ENCODE data around the gene DKC1.

The DKC1 gene

DNA sequence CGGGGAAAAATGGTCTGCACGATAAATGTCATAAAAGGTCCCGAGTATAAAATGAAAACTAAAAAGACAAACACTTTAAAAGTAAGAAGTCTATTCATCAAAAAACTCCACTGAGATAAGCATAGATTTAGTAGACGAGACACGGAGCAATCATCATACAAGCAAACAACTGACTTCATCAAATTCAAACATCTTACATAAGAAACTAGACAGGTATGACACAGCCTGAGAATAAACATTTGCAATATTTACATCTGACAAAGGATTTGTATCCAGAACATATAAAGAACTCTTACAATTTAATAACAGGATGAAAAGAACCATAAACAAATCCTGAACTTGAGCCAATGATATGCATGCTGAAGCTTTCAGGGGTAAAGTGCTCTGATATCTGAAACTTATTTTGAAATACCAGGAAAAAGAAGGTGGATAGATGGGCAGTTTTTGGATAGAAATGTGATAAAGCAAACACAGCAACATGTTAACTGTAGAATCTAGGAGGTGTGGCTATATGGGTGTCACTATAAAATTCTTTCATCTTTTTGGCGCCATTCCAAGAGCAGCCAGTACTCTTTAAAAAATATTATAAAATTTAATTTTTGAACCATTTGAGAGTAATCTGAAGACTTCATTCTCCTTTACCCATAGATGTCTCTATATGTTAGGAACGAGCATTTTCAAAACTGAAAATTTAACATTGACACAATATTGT, 30.6 kb downstream of the DKC1 start:
- no peak overlapping the region for H3K9ac ChIP-seq (ENCODE audit: low read length)
- H3K36me3 ChIP-seq (replicated peaks; ENCODE audit: low read depth, low read length): no peaks in the 10 kb centered on the region
- no peak overlapping the region for H3K4me2 ChIP-seq (ENCODE audit: low read length)
- no peaks in the 10 kb centered on the region for H3K27me3 ChIP-seq (ENCODE audit: low read depth, low read length)
- H4K20me1 ChIP-seq (ENCODE audit: insufficient read depth, low read length): no peaks in the 10 kb centered on the region
- peaks cover 13% of the 10 kb centered on the region for H3K4me1 ChIP-seq (ENCODE audit: low read length)
- no peak overlapping the region for H2AFZ ChIP-seq (ENCODE audit: low read depth, low read length)
- no peaks in the 10 kb centered on the region for H3K9me3 ChIP-seq (ENCODE audit: insufficient read depth, low read length)
- TF ChIP-seq EZH2phosphoT487 (IDR thresholded peaks at IDR 0.05; ENCODE audit: low read depth): no peak
- TF ChIP-seq, protein P1, sequence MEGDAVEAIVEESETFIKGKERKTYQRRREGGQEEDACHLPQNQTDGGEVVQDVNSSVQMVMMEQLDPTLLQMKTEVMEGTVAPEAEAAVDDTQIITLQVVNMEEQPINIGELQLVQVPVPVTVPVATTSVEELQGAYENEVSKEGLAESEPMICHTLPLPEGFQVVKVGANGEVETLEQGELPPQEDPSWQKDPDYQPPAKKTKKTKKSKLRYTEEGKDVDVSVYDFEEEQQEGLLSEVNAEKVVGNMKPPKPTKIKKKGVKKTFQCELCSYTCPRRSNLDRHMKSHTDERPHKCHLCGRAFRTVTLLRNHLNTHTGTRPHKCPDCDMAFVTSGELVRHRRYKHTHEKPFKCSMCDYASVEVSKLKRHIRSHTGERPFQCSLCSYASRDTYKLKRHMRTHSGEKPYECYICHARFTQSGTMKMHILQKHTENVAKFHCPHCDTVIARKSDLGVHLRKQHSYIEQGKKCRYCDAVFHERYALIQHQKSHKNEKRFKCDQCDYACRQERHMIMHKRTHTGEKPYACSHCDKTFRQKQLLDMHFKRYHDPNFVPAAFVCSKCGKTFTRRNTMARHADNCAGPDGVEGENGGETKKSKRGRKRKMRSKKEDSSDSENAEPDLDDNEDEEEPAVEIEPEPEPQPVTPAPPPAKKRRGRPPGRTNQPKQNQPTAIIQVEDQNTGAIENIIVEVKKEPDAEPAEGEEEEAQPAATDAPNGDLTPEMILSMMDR (IDR thresholded peaks at IDR 0.05; ENCODE audit: low read depth, low read length): no peak
- no peak overlapping the region for H3K4me3 ChIP-seq (ENCODE audit: low read length)
- H3K27ac ChIP-seq (ENCODE audit: low read length): no peak overlapping the region
- H3K79me2 ChIP-seq (ENCODE audit: low read length): no peaks in the 10 kb centered on the region

DNA sequence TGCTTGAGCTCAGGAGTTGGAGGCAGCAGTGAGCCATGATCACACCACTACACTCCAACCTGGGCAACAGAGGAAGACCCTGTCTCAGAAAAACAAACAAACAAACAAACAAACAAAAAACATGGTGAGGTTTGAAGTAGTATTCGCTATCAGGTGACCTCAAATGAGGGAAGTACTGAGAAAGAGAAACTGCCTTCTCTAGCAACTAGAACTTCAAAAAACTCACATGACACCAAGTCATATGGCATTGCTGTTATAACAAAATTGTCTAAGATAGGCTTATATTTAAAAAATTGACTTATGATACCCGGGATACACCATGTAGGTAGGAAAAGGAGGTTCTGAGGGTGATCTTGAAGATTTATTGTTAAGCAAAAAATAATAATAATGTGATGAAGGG, 32.4 kb downstream of the DKC1 start:
- no peak for TF ChIP-seq EZH2phosphoT487 (IDR thresholded peaks at IDR 0.05; ENCODE audit: low read depth)
- TF ChIP-seq, protein P1 (IDR thresholded peaks at IDR 0.05; ENCODE audit: low read depth, low read length): no peak
- H3K4me1 ChIP-seq (ENCODE audit: low read length): peaks cover 13% of the 10 kb centered on the region
- H3K4me3 ChIP-seq (ENCODE audit: low read length): no peak overlapping the region
- no peaks in the 10 kb centered on the region for H3K9me3 ChIP-seq (ENCODE audit: insufficient read depth, low read length)
- H3K27ac ChIP-seq (ENCODE audit: low read length): no peak overlapping the region
- H3K4me2 ChIP-seq (ENCODE audit: low read length): no peak overlapping the region
- H2AFZ ChIP-seq (ENCODE audit: low read depth, low read length): no peak overlapping the region
- H3K27me3 ChIP-seq (ENCODE audit: low read depth, low read length): no peaks in the 10 kb centered on the region
- H3K79me2 ChIP-seq (ENCODE audit: low read length): no peaks in the 10 kb centered on the region
- no peak overlapping the region for H3K9ac ChIP-seq (ENCODE audit: low read length)
- no peaks in the 10 kb centered on the region for H4K20me1 ChIP-seq (ENCODE audit: insufficient read depth, low read length)
- no peaks in the 10 kb centered on the region for H3K36me3 ChIP-seq (replicated peaks; ENCODE audit: low read depth, low read length)

DNA sequence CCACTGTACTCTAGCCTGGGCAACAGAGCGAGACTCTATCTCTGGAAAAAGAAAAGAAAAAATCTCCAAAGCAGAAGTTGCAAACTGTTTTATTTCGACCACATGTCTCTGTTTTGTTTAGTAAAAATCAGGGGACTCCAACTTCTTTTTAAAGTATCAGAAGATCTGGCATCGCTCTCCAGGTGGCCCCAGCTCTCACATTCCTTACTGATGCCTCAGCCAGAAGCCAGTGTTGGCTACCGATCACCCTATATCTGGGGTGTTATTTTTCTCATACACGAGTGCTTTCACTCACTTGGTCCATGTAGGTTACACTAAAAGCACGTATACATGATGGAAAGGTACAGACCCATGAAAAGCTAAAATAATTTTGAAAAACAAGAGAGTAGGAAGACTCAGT, 34.3 kb downstream of the DKC1 start:
- Histone ChIP-seq H2AFZ (ENCODE audit: low read depth, low read length) (no peak overlapping the region), H3K27me3 (ENCODE audit: low read depth, low read length) (no peaks in the 10 kb centered on the region), H3K4me1 (ENCODE audit: low read length) (peaks cover 20% of the 10 kb centered on the region), H3K9ac (ENCODE audit: low read length) (no peak overlapping the region), H3K4me3 (ENCODE audit: low read length) (no peak overlapping the region), H3K36me3 (replicated peaks; ENCODE audit: low read depth, low read length) (no peaks in the 10 kb centered on the region), H3K79me2 (ENCODE audit: low read length) (no peaks in the 10 kb centered on the region), H4K20me1 (ENCODE audit: insufficient read depth, low read length) (no peaks in the 10 kb centered on the region), H3K4me2 (ENCODE audit: low read length) (peak overlapping the region; percentile 48), H3K27ac (ENCODE audit: low read length) (peak overlapping the region; percentile 26; the same call in 1 of the 2 replicates), H3K9me3 (ENCODE audit: insufficient read depth, low read length) (no peaks in the 10 kb centered on the region)
- TF ChIP-seq, protein P1 (IDR thresholded peaks at IDR 0.05; ENCODE audit: low read depth, low read length): no peak
- no peak for TF ChIP-seq EZH2phosphoT487 (IDR thresholded peaks at IDR 0.05; ENCODE audit: low read depth)

DNA sequence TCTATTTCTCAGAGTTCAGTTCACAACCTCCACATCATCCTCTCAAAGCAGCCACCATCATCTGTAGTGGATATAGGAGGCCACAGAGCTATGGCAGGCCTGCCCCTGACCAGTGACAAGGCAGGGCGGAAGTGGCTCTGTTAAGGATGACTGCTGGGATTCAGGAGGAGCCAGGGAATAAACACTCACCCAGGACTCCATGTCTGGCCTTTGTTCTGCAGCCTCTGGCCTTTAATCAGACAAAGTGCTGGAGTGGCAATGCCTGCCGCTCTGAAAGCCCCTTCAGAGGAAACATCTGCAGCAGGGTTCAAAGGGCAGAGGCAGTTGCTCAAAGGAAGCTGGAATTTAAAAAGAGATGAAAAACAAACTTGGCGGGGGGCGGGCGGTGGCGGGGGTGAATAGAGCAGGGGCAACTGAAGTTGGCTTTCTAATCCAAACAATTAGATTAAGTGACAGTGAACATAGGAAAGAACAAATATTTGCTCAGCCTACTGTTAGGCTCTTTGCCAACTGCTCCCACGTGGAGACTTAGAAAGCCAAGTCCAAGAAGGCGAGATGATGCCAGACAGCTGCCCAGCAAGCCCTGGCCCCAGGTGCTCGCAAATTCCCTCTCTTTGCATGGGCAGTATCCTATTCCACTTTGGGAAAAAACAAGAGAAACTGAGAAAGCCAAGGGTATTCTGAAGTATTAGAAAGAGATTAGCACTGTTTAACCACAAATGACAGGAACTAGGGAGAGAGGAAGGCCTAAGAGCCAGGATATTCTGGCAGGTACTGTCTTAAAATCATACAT, 37.1 kb downstream of the DKC1 start:
- TF ChIP-seq, protein P1 (IDR thresholded peaks at IDR 0.05; ENCODE audit: low read depth, low read length): no peak
- TF ChIP-seq EZH2phosphoT487 (IDR thresholded peaks at IDR 0.05; ENCODE audit: low read depth): no peak
- Histone ChIP-seq H3K9ac (ENCODE audit: low read length) (no peak overlapping the region), H3K27me3 (ENCODE audit: low read depth, low read length) (no peaks in the 10 kb centered on the region), H3K4me3 (ENCODE audit: low read length) (no peak overlapping the region), H3K9me3 (ENCODE audit: insufficient read depth, low read length) (no peaks in the 10 kb centered on the region), H3K36me3 (replicated peaks; ENCODE audit: low read depth, low read length) (no peaks in the 10 kb centered on the region), H3K4me2 (ENCODE audit: low read length) (no peak overlapping the region), H4K20me1 (ENCODE audit: insufficient read depth, low read length) (no peaks in the 10 kb centered on the region), H3K4me1 (ENCODE audit: low read length) (peaks cover 22% of the 10 kb centered on the region), H2AFZ (ENCODE audit: low read depth, low read length) (no peak overlapping the region), H3K27ac (ENCODE audit: low read length) (no peak overlapping the region), H3K79me2 (ENCODE audit: low read length) (no peaks in the 10 kb centered on the region)

All from OCI-LY3 (cell line).